HFFc6 (cell line): ENCODE results near the gene GPR87. TPM values are rescaled to one million over a fixed set of nuclear protein-coding genes. Genes with fewer than 3 reads are reported as not detected.

ENCODE experiments used
- DNase-seq: peaks from one replicate; pipeline ENCODE4 v3.0.0-alpha.2; 2018
- H3K27ac Mint-ChIP-seq: 2 replicates; pipeline ENCODE4 v1.8.0; 2020; ENCODE audit warnings: mild to moderate bottlenecking, mixed read lengths
- H3K27me3 Mint-ChIP-seq: 2 replicates; pipeline ENCODE4 v1.8.0; 2021; ENCODE audit warnings: mild to moderate bottlenecking, moderate library complexity, mixed read lengths; ENCODE audit not compliant: insufficient read depth
- H3K36me3 Mint-ChIP-seq: 2 replicates; pipeline ENCODE4 v1.8.0; 2021; ENCODE audit warnings: low read depth, mixed read lengths
- H3K4me1 Mint-ChIP-seq: 2 replicates; pipeline ENCODE4 v1.8.0; 2020; ENCODE audit warnings: low read depth, mixed read lengths
- H3K4me3 Mint-ChIP-seq: 2 replicates; pipeline ENCODE4 v1.8.0; 2020; ENCODE audit warnings: mild to moderate bottlenecking, moderate library complexity, mixed read lengths
- H3K9me3 Mint-ChIP-seq: 2 replicates; pipeline ENCODE4 v1.8.0; 2020; ENCODE audit warnings: mild to moderate bottlenecking, mixed read lengths
- total RNA-seq, 6 experiments: library from RNA; stranded (reverse); fragmentation: NEBNext Ultra II Directional; extraction: Animal tissue kit (Norgen Biotek cat#: 25700); gene quantifications; 2 replicates in 1 of 6; 3 replicates in 5 of 6; pipeline ENCODE4 v1.2.3, GENCODE V29; 2021
- TF ChIP-seq, protein P1 (sequence below): fragments of 200-600 bp; sonication (generic); IDR thresholded peaks from 2 replicates; pipeline ENCODE4 v1.5.0; 2021; ENCODE audit warnings: antibody characterized with exemption, mild to moderate bottlenecking

Gene GPR87
- total RNA-seq, 6 experiments from 2014 or later = not detected

DNA sequence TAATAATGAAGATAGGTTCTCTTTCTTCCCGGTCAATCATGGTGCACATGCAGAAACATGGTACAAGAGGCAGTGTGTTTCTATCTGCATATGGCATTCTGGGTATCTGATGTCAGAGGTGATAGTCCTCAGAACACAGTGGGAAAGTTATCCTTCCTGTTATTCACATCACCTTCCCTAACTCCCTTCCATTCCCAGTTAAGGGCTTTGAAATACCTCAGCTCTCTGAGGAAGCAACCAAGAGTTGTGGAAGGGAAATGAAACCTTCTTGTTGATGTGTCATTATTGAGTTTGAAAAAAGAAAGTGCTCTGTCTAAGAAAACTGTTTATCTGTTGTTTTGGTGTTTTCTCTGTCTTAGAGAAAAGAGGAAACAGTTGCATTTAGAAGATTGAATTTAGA lies 34.6 kb upstream of the GPR87 start:
- no peaks in the 10 kb centered on the region for H3K9me3 Mint-ChIP-seq
- peaks cover 3% of the 10 kb centered on the region; the same call in 1 of the 2 replicates for H3K27me3 Mint-ChIP-seq
- no peak for DNase-seq
- H3K27ac Mint-ChIP-seq = no peak overlapping the region
- TF ChIP-seq, protein P1, sequence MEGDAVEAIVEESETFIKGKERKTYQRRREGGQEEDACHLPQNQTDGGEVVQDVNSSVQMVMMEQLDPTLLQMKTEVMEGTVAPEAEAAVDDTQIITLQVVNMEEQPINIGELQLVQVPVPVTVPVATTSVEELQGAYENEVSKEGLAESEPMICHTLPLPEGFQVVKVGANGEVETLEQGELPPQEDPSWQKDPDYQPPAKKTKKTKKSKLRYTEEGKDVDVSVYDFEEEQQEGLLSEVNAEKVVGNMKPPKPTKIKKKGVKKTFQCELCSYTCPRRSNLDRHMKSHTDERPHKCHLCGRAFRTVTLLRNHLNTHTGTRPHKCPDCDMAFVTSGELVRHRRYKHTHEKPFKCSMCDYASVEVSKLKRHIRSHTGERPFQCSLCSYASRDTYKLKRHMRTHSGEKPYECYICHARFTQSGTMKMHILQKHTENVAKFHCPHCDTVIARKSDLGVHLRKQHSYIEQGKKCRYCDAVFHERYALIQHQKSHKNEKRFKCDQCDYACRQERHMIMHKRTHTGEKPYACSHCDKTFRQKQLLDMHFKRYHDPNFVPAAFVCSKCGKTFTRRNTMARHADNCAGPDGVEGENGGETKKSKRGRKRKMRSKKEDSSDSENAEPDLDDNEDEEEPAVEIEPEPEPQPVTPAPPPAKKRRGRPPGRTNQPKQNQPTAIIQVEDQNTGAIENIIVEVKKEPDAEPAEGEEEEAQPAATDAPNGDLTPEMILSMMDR = no peak
- no peaks in the 10 kb centered on the region for H3K36me3 Mint-ChIP-seq
- no peak overlapping the region for H3K4me3 Mint-ChIP-seq
- peaks cover 4% of the 10 kb centered on the region for H3K4me1 Mint-ChIP-seq

DNA sequence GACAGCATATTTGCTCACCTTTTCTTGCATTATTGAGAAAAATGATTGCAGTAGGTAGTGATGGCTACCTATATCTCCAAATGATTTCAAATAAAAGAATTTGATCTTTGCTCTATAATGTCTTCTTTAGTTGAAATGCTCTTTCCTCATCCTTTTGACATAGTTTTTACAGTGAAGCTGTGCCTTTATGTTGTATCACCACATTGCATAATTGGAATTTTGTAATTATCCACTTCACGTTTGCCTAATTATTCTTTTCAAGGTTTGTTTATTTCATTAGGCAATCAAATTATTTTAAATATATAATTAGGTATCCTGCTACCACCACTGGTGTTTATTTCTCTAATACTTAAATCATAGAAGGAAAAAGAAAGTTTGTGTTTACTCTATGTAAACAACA lies 34.0 kb upstream of the GPR87 start:
- H3K27ac Mint-ChIP-seq = no peak overlapping the region
- no peaks in the 10 kb centered on the region for H3K36me3 Mint-ChIP-seq
- no peaks in the 10 kb centered on the region for H3K9me3 Mint-ChIP-seq
- DNase-seq = no peak
- no peak overlapping the region for H3K4me3 Mint-ChIP-seq
- TF ChIP-seq, protein P1 = no peak
- H3K4me1 Mint-ChIP-seq = peaks cover 9% of the 10 kb centered on the region
- H3K27me3 Mint-ChIP-seq = peaks cover 3% of the 10 kb centered on the region; the same call in 1 of the 2 replicates

DNA sequence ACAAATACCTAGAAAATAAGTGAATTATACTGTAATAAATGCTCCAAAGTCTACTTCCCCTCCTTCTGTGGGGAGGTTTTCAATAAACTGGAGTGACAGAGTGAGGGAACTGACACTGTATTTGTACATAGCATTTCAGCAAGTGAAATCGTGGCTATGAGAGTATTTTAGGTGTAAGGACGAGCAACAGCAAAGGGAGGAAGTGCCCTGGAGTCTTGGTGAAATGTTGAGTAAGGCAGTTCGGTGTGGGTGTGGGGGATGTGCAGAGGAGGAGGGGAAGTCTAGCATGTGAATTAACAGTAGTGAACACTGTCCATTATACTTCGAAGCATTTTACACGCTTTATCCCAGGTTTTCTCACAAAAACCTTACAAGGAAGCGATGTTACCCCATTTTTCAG lies 30.8 kb upstream of the GPR87 start:
- H3K27me3 Mint-ChIP-seq = peaks cover 3% of the 10 kb centered on the region; the same call in 1 of the 2 replicates

DNA sequence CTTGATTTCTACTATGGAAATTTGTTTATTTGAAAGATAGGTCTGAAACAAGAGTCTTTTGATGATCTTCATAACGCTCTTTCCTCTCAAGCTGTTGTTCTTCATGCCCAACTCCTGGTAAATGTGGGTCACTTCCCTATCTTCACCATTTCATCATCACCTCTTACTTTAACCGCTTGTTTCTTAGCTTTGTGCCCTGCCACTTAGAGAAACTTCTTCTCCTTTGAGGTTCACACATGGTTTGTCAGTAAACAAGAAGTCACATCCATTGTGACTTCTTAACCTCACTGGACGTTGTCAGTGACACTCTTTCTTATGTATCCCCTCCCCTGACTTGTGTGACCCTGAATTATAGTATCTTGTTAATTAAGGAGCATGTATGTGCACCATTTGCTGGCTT lies 29.7 kb upstream of the GPR87 start:
- peak overlapping the region; percentile 79 for H3K4me3 Mint-ChIP-seq
- H3K27ac Mint-ChIP-seq = no peak overlapping the region
- DNase-seq = no peak
- H3K36me3 Mint-ChIP-seq = no peaks in the 10 kb centered on the region
- H3K4me1 Mint-ChIP-seq = peaks cover 11% of the 10 kb centered on the region
- TF ChIP-seq, protein P1 = no peak
- H3K27me3 Mint-ChIP-seq = peaks cover 3% of the 10 kb centered on the region
- H3K9me3 Mint-ChIP-seq = no peaks in the 10 kb centered on the region

More for the DNA sequence above, 30.8 kb upstream of the GPR87 start:
- Mint-ChIP-seq H3K27ac (no peak overlapping the region), H3K9me3 (no peaks in the 10 kb centered on the region), H3K4me3 (no peak overlapping the region), H3K36me3 (no peaks in the 10 kb centered on the region), H3K4me1 (peaks cover 11% of the 10 kb centered on the region)
- TF ChIP-seq, protein P1 = no peak
- DNase-seq = no peak

DNA sequence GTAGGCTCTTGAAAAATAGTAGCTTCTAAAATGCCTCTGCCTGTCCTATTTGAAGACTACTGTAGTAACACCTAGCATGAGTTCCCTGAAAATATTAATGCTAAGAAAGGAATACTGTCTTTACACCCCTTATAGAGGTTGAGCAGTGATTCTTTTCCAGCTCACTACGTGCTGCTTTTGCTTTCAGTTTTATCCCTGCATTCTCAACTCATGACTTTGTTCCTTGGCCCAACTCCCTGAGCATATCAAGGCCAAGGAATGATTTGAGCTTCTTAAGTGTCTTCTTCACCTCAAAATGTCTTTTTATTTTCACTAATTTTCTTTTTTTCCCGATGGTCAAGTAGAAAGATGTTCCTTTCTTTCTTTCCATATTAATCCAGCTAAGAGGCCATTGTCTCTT lies 29.2 kb upstream of the GPR87 start:
- DNase-seq = peak; percentile 55
- Mint-ChIP-seq H3K36me3 (no peaks in the 10 kb centered on the region), H3K4me1 (peaks cover 11% of the 10 kb centered on the region), H3K9me3 (no peaks in the 10 kb centered on the region), H3K4me3 (peak overlapping the region; percentile 79), H3K27ac (no peak overlapping the region; the same call in 1 of the 2 replicates), H3K27me3 (peaks cover 3% of the 10 kb centered on the region)
- TF ChIP-seq, protein P1 = no peak

DNA sequence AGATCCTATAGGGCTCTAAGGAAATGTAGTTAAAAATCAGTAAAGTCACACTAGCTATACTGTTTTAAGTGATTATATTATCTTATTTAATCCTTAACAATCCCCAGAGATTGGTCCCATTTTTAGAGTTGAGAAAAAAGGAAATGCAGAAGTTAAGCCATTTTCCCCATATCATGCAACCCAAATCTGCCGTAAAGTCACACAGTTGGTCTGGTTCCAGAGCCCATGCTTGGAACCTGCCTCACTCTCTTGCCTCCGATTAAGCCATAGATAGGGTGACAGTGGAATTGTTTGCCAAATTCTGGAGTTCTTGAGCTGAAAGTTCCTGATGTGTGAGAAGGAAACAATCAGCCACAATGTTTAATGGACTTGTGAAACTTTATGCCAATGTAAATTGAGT lies 15.1 kb upstream of the GPR87 start:
- Mint-ChIP-seq H3K4me3 (no peak overlapping the region), H3K36me3 (no peaks in the 10 kb centered on the region), H3K27me3 (no peaks in the 10 kb centered on the region), H3K9me3 (no peaks in the 10 kb centered on the region), H3K27ac (no peak overlapping the region), H3K4me1 (peaks cover 8% of the 10 kb centered on the region)
- no peak for DNase-seq
- TF ChIP-seq, protein P1 = no peak
